ENCODE results near the gene SBF2.

DNA sequence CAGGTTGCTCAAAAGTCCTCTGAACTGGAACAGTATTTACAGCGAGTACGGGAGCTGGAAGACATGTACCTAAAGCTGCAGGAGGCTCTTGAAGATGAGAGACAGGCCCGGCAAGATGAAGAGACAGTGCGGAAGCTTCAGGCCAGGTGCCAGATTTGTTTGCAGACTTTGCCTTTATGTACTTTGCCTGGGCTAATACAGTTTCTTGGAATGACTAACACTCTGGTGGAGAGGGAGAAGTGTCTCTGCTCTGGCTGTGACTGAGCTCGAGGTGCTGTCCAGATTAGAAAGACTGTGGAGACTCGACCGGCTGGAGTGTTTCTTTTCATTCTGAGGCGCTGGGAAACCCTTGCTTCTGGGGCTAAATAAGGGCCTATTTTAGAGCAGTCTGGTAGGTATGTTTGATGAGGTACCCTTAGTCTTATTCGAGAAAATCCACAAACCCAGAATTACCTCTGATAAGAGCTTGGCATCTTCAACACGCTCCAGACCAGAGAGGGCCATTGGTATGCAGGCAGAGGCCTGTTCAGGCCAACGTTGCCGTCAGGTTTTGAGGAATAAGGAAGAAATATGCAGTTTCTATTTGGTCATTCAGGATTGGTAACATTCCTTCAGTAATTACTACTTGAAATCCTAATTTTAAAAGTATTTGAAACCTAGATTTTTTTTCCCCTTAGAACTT, 553.7 kb downstream of the SBF2 start:
- TF ChIP-seq, protein P1, sequence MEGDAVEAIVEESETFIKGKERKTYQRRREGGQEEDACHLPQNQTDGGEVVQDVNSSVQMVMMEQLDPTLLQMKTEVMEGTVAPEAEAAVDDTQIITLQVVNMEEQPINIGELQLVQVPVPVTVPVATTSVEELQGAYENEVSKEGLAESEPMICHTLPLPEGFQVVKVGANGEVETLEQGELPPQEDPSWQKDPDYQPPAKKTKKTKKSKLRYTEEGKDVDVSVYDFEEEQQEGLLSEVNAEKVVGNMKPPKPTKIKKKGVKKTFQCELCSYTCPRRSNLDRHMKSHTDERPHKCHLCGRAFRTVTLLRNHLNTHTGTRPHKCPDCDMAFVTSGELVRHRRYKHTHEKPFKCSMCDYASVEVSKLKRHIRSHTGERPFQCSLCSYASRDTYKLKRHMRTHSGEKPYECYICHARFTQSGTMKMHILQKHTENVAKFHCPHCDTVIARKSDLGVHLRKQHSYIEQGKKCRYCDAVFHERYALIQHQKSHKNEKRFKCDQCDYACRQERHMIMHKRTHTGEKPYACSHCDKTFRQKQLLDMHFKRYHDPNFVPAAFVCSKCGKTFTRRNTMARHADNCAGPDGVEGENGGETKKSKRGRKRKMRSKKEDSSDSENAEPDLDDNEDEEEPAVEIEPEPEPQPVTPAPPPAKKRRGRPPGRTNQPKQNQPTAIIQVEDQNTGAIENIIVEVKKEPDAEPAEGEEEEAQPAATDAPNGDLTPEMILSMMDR (IDR thresholded peaks at IDR 0.05): no peak
- TF ChIP-seq POLR2A (IDR thresholded peaks at IDR 0.05): no peak
